Osteocyte (in vitro differentiated cells): ENCODE results near the gene CENPE. TPM values are rescaled to one million over a fixed set of nuclear protein-coding genes. Genes with fewer than 3 reads are reported as not detected.

ENCODE experiments used
- DNase-seq: peaks from one replicate; pipeline ENCODE4 v3.0.0; 2021; ENCODE audit warnings: mixed read lengths; ENCODE audit not compliant: unreplicated experiment; ENCODE audit errors: extremely low spot score
- H3K27ac Mint-ChIP-seq: one replicate; pipeline ENCODE4 v1.8.0; 2021; ENCODE audit warnings: mild to moderate bottlenecking, mixed read lengths; ENCODE audit not compliant: unreplicated experiment
- H3K27me3 Mint-ChIP-seq: one replicate; pipeline ENCODE4 v1.8.0; 2021; ENCODE audit warnings: mixed read lengths; ENCODE audit not compliant: unreplicated experiment
- H3K36me3 Mint-ChIP-seq: one replicate; pipeline ENCODE4 v1.8.0; 2021; ENCODE audit warnings: mixed read lengths; ENCODE audit not compliant: unreplicated experiment
- H3K4me1 Mint-ChIP-seq: one replicate; pipeline ENCODE4 v1.8.0; 2021; ENCODE audit warnings: mixed read lengths; ENCODE audit not compliant: unreplicated experiment
- H3K4me3 Mint-ChIP-seq: one replicate; pipeline ENCODE4 v1.8.0; 2021; ENCODE audit warnings: mild to moderate bottlenecking, moderate library complexity, mixed read lengths; ENCODE audit not compliant: unreplicated experiment
- H3K9me3 Mint-ChIP-seq: one replicate; pipeline ENCODE4 v1.8.0; 2021; ENCODE audit warnings: mixed read lengths; ENCODE audit not compliant: unreplicated experiment
- CTCF ChIP-seq: fragments of 200-600 bp; sonication (generic); IDR thresholded peaks from 2 replicates; pipeline ENCODE4 v1.5.0; 2021; ENCODE audit warnings: antibody characterized with exemption, mild to moderate bottlenecking, moderate library complexity
- total RNA-seq: library from RNA; stranded (reverse); gene quantifications from 2 replicates; pipeline ENCODE4 v1.2.1, GENCODE V29; 2021

CENPE gene
- total RNA-seq, 1 donor from 2014 or later, result 5.7 TPM

- no peak overlapping the region for H3K27ac Mint-ChIP-seq
- H3K36me3 Mint-ChIP-seq, result peaks cover 13% of the 10 kb centered on the region
- DNase-seq, result no peak
These were observed 61.3 kb downstream of the CENPE start for GRCh38 chr4:103136671-103137445.

GRCh38 chr4:103129174-103129573 is 69.0 kb downstream of the CENPE start:
- no peaks in the 10 kb centered on the region for H3K27me3 Mint-ChIP-seq
- peaks cover 34% of the 10 kb centered on the region for H3K9me3 Mint-ChIP-seq
- H3K4me3 Mint-ChIP-seq, result no peak overlapping the region
- peaks cover 3% of the 10 kb centered on the region for H3K4me1 Mint-ChIP-seq
- no peak overlapping the region for H3K27ac Mint-ChIP-seq
- peaks cover 35% of the 10 kb centered on the region for H3K36me3 Mint-ChIP-seq
- DNase-seq, result no peak
- no peak for TF ChIP-seq CTCF

More at GRCh38 chr4:103136671-103137445, 61.3 kb downstream of the CENPE start:
- H3K9me3 Mint-ChIP-seq, result no peaks in the 10 kb centered on the region
- H3K4me1 Mint-ChIP-seq, result peaks cover 2% of the 10 kb centered on the region
- TF ChIP-seq CTCF, result no peak
- no peaks in the 10 kb centered on the region for H3K27me3 Mint-ChIP-seq
- no peak overlapping the region for H3K4me3 Mint-ChIP-seq

DNA sequence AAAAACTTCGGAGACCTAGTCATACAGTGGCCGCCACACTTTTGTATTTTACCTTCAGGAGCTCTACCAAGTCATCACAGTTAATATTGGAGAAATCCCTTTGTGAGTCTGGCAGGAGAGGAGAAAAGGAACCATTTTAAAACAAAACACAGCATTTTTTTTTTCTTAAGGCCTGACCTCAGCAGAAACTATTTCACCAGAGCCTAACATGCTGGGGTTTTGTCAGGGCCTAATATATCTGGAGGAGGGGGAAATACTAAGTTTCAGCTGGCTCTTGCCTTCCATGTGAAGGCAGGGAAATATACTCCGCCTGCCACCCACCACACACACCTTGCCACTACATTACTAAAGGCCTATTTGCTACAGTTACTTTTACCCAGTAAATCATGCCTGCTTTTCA is 72.0 kb downstream of the CENPE start:
- H3K4me3 Mint-ChIP-seq, result no peak overlapping the region
- H3K27me3 Mint-ChIP-seq, result no peaks in the 10 kb centered on the region
- peaks cover 33% of the 10 kb centered on the region for H3K9me3 Mint-ChIP-seq
- peaks cover 3% of the 10 kb centered on the region for H3K4me1 Mint-ChIP-seq
- H3K27ac Mint-ChIP-seq, result no peak overlapping the region
- no peak for DNase-seq
- H3K36me3 Mint-ChIP-seq, result peaks cover 32% of the 10 kb centered on the region
- TF ChIP-seq CTCF, result no peak

GRCh38 chr4:103123114-103123513 is 75.0 kb downstream of the CENPE start:
- H3K27ac Mint-ChIP-seq, result no peak overlapping the region
- no peak for TF ChIP-seq CTCF
- no peak for DNase-seq
- no peak overlapping the region for H3K4me3 Mint-ChIP-seq
- H3K4me1 Mint-ChIP-seq, result peaks cover 3% of the 10 kb centered on the region
- no peaks in the 10 kb centered on the region for H3K27me3 Mint-ChIP-seq
- H3K36me3 Mint-ChIP-seq, result peaks cover 6% of the 10 kb centered on the region
- peaks cover 10% of the 10 kb centered on the region for H3K9me3 Mint-ChIP-seq

DNA sequence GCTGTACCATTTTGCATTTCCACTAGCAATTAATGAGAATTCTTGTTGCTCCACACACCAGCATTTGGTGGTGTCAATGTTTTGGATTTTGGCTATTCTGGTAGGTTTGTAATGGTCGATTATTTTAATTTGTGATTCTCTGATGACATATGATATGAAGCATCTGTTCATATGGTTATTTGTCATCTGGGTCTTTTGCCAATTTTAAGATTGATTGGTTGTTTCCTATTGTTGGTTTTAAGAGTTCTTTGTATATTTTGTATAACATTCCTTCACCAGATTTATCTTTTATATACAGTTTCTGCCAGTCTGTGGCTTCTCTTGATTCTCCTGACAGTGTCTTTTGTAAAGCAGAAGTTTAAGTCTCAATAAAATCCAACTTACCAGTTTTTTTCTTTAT is 80.0 kb downstream of the CENPE start:
- Mint-ChIP-seq H3K9me3 (no peaks in the 10 kb centered on the region), H3K4me1 (no peaks in the 10 kb centered on the region), H3K27me3 (no peaks in the 10 kb centered on the region), H3K4me3 (no peak overlapping the region), H3K27ac (no peak overlapping the region), H3K36me3 (no peaks in the 10 kb centered on the region)
- no peak for TF ChIP-seq CTCF
- DNase-seq, result no peak
